ENCODE data around the gene NXPE3.

The NXPE3 gene

DNA sequence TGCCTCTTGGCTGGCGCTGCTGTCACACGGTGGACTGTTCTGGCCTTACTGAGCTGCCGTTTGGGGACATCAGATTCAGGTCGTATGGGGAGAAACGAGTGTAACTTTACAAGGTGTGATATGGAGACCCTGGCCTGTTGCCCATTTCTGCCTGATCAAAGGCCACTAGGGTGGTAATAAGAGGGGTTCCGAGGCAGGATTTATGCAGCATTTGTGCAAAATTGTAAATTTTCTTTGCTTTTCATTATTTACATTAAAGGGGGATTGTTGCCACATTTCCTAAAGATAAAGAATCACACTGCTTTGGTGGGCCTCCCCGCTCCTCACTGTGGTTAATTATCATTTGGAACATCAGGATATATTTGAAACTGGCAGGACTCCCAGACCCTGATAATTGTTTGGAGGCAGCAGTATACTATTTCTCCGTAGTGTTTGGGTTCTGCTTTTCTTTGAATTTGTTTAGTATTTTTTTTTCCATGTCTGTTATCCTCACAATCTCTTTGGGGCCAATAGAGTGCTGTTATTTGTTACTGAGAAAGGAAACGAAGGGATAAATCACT, 891 bp downstream of the NXPE3 start:
- Histone ChIP-seq H3K36me3 (peaks cover 16 to 27% (median 22%) of the 10 kb centered on the region in 3 donors), H3K9me3 (no peaks in the 10 kb centered on the region), H3K27ac (peak overlapping the region; percentile 91 to 93), H3K4me1 (peaks cover 0 to 31% (median 21%) of the 10 kb centered on the region in 4 donors), H3K4me3 (peak overlapping the region; percentile 66 to 90), H3K27me3 (no peaks in the 10 kb centered on the region)
- intact Hi-C loops (cut with DNase I; ENCODE audit: low total_unique reads): loop anchor here (5.0 kb wide), 2 partner anchors 53 to 88 kb away; no protein-coding TSS in a partner anchor
- TF ChIP-seq, protein P1, sequence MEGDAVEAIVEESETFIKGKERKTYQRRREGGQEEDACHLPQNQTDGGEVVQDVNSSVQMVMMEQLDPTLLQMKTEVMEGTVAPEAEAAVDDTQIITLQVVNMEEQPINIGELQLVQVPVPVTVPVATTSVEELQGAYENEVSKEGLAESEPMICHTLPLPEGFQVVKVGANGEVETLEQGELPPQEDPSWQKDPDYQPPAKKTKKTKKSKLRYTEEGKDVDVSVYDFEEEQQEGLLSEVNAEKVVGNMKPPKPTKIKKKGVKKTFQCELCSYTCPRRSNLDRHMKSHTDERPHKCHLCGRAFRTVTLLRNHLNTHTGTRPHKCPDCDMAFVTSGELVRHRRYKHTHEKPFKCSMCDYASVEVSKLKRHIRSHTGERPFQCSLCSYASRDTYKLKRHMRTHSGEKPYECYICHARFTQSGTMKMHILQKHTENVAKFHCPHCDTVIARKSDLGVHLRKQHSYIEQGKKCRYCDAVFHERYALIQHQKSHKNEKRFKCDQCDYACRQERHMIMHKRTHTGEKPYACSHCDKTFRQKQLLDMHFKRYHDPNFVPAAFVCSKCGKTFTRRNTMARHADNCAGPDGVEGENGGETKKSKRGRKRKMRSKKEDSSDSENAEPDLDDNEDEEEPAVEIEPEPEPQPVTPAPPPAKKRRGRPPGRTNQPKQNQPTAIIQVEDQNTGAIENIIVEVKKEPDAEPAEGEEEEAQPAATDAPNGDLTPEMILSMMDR (IDR thresholded peaks at IDR 0.05): no peak
- no peak for DNase-seq

DNA sequence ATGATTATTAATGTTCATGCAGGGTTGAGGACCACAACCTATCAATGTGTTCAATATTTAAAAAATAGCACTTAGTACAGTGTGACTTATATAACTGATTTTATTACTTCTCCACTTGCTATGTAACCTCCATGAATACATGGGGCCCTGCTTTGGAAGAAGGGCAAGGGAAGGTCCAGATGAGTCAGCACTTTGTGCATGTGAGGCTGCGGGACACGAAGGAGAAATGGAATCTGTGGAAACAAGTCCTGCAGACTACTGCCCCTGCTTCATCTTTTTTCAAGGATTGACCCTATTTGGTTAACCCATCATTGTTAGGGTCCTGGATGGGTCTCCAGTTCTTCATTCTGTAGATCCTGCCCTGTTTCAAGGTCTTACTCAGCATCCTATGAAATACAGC, 1.6 kb downstream of the NXPE3 start:
- intact Hi-C loops (cut with DNase I; ENCODE audit: low total_unique reads): loop anchor here (5.0 kb wide), 1 partner anchor 88 kb away; no protein-coding TSS in a partner anchor
- no peaks in the 10 kb centered on the region for H3K9me3 ChIP-seq
- no peaks in the 10 kb centered on the region for H3K27me3 ChIP-seq
- peaks cover 24 to 34% (median 30%) of the 10 kb centered on the region in 3 donors for H3K36me3 ChIP-seq
- peak overlapping the region; percentile 91 to 93 for H3K27ac ChIP-seq
- H3K4me3 ChIP-seq: peak overlapping the region; percentile 66 to 90
- peaks cover 0 to 31% (median 21%) of the 10 kb centered on the region in 4 donors for H3K4me1 ChIP-seq
- DNase-seq: no peak
- TF ChIP-seq, protein P1 (IDR thresholded peaks at IDR 0.05): no peak

DNA sequence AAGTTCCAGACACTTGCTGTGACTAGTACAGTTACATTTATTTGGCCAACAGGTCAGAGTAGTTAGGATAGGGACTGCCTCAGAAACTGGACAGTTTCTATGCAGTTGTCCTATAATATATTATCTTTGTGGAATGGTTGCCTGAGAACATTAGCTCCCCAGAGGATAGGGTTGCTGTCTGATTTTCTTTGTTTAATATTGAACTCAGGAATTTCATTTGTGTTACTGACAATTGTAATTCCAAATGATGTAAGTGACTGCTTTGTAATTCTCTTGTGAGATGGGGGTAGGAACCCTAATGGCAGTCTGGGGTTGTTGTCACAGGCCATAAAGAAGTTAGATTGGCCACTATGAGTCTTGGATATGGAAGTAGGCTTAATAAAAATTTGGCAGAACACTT, 2.2 kb downstream of the NXPE3 start:
- Histone ChIP-seq H3K27ac (peak overlapping the region in 1 of 2 donors; percentile 91), H3K36me3 (peaks cover 29 to 39% (median 35%) of the 10 kb centered on the region in 3 donors), H3K27me3 (no peaks in the 10 kb centered on the region), H3K4me1 (peaks cover 0 to 31% (median 21%) of the 10 kb centered on the region in 4 donors), H3K4me3 (peak overlapping the region; percentile 66 to 90), H3K9me3 (no peaks in the 10 kb centered on the region)
- TF ChIP-seq, protein P1 (IDR thresholded peaks at IDR 0.05): no peak
- intact Hi-C loops (cut with DNase I; ENCODE audit: low total_unique reads): loop anchor here (5.0 kb wide), 1 partner anchor 89 kb away; no protein-coding TSS in a partner anchor
- no peak for DNase-seq

DNA sequence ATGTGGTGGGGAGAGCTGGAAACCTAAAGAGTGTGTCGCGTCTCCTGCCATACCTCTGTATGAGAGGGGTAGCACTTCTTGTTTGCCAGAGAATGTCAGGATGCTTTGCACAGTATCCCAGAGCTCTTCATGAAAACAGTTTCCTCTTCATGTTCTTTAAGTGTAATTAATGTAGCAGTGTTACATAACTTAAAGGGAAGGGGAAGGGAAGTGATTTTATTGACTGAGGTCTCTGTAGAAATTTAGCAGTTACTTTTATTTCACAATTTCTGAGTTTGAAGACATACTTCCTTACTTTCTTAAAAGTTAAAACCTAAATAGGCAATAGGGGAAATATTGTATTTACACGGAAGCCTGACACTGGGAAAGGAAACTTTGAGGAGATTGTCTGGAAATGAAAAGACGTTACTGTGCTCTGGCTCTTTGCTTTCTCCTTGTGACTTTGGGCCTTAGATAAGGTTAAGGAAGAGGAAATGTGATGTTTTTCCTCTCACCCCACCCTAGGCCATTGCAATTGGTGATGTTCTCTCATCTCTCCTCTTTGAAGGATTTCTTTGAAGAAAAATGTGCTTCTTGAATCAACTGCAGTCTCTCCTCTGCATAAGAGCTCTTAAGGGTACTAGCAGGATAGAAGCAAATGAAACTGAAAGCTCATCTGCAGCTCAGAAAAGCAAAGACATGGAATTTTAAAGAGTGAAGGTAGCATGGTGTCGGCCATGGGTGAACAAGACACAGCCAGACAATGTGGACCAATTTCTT, 6.0 kb downstream of the NXPE3 start:
- Histone ChIP-seq H3K27me3 (no peaks in the 10 kb centered on the region), H3K27ac (no peak overlapping the region)

DNA sequence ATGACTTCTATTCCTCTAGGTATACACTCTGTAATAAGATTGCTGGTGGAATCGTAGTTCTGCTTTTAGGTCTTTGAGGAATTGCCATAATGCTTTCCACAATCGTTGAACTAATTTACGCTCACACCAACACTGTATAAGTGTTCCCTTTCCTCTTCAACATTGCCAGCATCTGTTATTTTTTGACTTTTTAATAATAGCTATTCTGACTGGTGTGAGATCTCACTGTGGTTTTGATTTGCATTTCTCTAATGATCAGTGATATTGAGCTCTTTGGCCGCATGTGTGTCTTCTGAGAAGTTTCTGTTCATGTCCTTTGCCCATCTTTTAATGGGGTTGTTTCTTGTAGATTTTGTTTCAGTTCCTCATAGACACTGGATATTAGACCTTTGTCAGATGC, 12.8 kb downstream of the NXPE3 start:
- Histone ChIP-seq H3K9me3 (no peaks in the 10 kb centered on the region), H3K27me3 (no peaks in the 10 kb centered on the region), H3K4me3 (no peak overlapping the region), H3K36me3 (peaks cover 60 to 75% (median 71%) of the 10 kb centered on the region in 3 donors), H3K4me1 (no peaks in the 10 kb centered on the region), H3K27ac (no peak overlapping the region)
- no peak for DNase-seq
- TF ChIP-seq, protein P1 (IDR thresholded peaks at IDR 0.05): no peak
- intact Hi-C loops (cut with DNase I; ENCODE audit: low total_unique reads): no loop called here

More for the DNA sequence above, 6.0 kb downstream of the NXPE3 start:
- H3K9me3 ChIP-seq: no peaks in the 10 kb centered on the region
- peaks cover 58 to 68% (median 65%) of the 10 kb centered on the region in 3 donors for H3K36me3 ChIP-seq
- peaks cover 0 to 19% (median 11%) of the 10 kb centered on the region in 4 donors for H3K4me1 ChIP-seq
- H3K4me3 ChIP-seq: no peak overlapping the region
- intact Hi-C loops (cut with DNase I; ENCODE audit: low total_unique reads): loop anchor here (5.0 kb wide), 1 partner anchor 93 kb away; no protein-coding TSS in a partner anchor
- no peak for DNase-seq
- TF ChIP-seq, protein P1 (IDR thresholded peaks at IDR 0.05): no peak
